Measurements from ENCODE around the gene TARDBP. TPM values are rescaled to one million over a fixed set of nuclear protein-coding genes. Genes with fewer than 3 reads are reported as not detected.
"Not testable (repeated sequence)": the region's sequence is repeated elsewhere in the genome, so short reads cannot be mapped to it uniquely, and the experiment has no call there.

The TARDBP gene
- total RNA-seq, 1 donor from 2014 or later, result 61.9 TPM

- DNase-seq (ENCODE audit: low read depth in 2 of 2), result no peak
Observed at GRCh38 chr1:11042065-11042464, 29.6 kb downstream of the TARDBP start.

DNA sequence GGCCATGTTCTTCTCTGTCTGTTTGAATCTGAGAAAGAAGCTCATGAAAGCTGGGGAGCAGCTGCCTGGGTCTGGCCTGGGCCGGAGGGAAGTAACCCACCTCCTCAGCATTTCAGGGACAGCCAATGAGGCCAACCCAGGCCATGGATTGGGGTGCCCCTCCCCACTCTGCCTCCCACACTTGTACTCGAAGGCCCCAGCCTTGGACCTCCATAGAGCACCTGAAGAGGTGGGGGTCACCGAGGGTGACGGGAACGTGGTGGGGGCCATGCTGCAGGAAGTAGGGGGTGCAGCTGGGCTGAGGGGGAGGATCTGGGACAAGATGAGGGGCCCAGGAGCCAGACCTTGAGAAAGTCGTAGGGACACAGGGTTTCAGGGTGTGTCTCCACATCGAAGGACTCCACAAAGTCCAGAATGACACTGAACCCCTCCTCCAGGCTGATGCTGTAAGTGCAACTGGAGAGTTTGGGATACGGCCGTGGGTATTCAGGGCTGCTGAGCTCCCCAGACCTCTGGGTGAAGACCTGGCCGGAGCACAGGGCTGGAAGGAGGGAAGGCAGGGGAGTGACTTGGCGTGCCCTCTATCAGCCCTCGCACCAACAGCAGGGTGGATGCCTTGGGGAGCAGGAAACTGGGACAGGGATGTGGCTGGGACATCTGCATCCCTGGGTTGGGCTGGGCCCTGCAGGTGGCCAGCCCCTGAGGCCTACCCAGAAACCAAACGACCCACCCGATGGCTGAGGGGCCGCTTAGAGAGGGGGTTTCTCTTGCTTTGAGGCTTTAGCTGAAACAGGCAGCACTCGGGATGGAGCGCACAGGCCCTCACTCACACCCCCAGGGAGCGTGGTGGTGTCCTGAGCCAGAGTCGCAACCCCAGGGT is 30.8 kb downstream of the TARDBP start:
- DNase-seq (ENCODE audit: low read depth in 2 of 2), result no peak

DNA sequence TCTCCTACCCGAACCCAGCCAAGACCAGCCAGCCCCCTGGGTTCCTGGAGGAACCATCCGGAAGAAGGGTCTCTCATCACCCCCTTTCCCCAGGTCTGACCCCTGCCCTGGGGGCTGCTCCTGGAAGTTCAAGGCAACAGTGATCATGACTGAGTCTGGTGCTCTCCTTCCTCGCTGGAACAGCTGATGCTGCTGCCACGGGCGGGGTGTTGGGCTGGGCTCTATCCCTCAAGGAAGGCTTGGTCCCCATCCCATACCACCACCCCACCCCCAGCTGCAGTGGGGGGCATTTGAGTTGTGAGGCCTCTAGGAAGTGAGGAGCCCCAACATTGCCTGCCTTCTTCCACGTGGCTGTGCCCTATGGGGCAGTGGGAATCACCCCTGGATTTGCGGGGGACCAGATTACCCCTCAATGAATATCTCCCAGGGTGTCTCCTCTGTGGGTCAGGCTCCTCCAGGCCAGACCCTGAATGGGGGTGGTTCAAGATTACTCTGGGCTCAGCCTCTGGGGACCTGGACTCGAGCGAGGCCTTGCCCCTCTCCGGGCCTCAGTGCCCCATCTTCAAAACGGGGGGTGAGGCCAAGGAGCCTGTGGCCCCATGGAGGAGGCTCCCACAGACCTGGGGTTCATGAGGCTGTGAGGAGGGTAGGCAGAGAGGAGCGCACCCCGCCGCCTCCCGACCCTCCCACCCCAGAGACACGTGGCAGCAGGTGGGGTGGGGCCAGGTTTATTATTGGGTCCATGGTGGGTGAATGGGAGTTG is 31.8 kb downstream of the TARDBP start:
- DNase-seq (ENCODE audit: low read depth in 2 of 2), result no peak

DNA sequence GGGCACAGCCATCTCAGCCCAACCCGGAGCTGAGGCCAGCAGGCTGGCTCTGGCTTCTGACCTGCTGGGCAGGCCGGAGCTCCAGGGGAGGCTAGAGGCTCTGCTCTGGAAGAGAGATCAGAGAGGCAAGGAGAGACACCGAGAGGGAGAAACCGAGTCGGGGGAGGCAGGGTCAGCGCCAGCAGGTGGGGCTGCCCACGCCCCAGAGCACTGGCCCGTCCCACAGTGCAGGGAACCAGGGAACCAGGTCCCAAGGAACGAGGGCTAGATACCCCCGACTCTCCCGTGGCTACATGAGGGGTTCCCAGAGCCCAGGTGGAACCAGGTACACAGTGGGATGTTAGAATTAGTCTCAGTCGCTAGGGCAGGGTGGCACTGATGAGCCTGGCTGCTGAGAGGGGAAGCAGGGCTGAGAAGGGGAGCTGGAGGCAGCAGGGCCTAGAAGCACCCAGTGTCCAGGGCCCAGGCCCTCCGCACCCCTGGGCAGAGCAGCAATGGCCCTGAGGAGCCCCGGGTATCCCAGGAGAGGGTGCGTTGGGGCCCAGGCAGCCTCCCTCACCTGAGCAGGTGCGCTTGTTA is 32.5 kb downstream of the TARDBP start:
- no peak for DNase-seq (ENCODE audit: low read depth in 2 of 2)

DNA sequence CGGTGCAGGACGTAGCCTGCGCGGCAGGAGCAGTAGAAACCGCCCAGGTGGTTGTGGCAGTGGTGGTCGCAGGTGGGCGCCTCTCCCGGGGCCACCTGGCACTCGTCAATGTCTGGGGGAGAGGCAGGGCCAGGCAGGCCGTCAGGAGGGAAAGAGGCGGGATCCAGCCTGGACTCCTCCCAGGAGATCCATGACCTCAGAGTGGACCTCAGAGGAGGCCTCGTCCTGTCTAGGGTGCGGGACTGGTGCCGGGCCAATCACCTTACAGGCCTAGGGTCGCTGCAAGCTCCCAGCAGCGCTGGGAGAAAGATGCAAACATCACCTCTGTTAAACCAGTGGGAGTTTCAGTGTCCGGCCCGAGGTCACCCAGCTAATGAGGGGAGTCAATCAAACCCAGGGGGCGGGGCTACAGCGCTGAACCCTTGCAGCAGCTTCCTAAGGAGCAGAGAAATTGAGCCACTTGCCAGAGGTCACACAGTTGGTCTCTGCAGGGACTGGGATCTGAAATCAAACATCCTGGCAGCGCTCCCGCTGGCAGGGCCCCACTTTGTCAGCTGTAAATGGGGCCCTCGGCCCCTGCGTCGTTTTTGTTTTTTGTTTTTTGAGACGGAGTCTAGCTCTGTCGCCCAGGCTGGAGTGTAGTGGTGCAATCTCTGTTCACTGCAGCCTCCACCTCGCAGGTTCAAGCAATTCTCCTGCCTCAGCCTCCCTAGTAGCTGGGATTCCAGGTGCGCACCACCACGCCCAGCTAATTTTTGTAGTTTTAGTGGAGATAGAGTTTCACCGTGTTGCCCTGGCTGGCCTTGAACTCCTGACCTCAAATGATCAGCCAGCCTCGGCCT is 33.2 kb downstream of the TARDBP start:
- no peak for DNase-seq (ENCODE audit: low read depth in 2 of 2)

GRCh38 chr1:11046270-11046566 is 33.8 kb downstream of the TARDBP start:
- DNase-seq (ENCODE audit: low read depth in 2 of 2), result no peak

GRCh38 chr1:11046625-11047365 is 34.3 kb downstream of the TARDBP start, which contains the start of gene MASP2:
Gene MASP2 (minus strand): TSS chr1:11047239. CDS start chr1:11047207, 32 bp downstream.
- no peak for DNase-seq (ENCODE audit: low read depth in 2 of 2)

- not testable (repeated sequence) for DNase-seq (ENCODE audit: low read depth in 2 of 2)
Observed at GRCh38 chr1:11051121-11051520, 38.7 kb downstream of the TARDBP start.

GRCh38 chr1:11051781-11052511 is 39.5 kb downstream of the TARDBP start:
- DNase-seq (ENCODE audit: low read depth in 2 of 2), result peak in 1 of 2 donors; percentile 37

DNA sequence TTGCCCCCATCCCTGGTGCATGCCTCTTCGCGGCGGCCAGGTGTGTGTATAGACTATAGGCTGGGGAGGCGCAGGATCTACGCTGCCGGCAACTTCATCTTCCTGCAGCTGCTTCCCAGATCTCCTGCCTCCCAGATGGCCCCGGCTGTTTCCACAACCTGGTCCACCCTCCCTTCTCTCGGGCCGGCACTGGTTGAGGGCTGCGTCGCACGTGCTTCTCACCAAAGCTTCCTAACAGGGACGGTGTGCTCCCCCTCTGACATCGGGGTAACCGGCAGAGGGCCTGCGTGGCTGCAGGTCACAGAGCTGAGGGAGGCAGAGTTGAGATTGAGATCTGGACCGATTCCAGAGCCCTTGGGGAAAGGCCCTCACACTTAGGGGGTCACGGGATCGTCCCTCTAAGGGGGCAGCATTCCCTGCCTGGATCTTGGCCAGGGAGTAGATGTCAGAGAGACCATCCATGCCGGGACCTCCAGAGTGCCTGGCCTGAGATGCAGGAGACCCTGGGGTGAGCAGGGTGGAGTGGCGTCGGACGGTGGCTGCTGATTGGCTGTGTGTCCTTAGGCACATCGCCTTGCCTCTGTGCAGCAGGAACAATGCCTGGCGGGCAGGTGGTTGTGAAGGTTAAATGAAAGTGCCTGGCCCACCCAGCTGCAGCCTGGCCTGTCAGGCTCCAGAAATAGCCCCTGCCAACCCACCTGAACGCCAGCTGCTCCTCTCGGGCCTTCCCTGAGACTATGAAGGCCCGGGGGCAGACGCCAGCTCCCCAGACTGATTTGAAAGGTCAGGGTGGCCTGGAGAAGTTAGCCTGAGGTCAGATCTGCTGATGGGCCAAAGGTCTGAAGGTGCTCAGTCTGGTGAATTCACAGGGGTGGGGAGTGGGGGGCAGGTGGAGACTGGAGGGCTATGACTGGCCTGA is 40.6 kb downstream of the TARDBP start:
- no peak for DNase-seq (ENCODE audit: low read depth in 2 of 2)

GRCh38 chr1:11053758-11054137 is 41.3 kb downstream of the TARDBP start:
- peak; percentile 23 to 31 for DNase-seq (ENCODE audit: low read depth in 2 of 2)

GRCh38 chr1:11054181-11054580 is 41.7 kb downstream of the TARDBP start:
- DNase-seq (ENCODE audit: low read depth in 2 of 2), result no peak

DNA sequence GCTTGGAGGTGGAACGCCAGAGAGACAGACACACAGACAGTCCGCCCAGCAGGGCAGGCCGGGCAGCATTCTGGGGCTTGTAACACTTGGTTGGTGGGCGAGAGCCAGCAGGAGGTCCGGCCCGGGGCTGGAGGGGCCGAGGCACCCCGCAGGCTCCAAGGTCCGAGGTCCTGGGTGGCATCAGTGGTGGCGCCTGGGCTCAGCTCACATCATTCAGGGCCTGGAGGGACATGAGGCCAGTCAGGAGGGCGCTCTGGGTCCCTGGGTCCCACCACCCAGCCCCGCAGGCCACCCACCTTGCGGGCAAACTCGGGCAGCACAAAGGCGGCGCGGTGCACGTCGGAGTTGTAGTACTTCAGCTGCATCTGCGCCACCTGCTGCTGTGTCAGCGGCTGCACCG is 42.2 kb downstream of the TARDBP start:
- no peak for DNase-seq (ENCODE audit: low read depth in 2 of 2)

DNA sequence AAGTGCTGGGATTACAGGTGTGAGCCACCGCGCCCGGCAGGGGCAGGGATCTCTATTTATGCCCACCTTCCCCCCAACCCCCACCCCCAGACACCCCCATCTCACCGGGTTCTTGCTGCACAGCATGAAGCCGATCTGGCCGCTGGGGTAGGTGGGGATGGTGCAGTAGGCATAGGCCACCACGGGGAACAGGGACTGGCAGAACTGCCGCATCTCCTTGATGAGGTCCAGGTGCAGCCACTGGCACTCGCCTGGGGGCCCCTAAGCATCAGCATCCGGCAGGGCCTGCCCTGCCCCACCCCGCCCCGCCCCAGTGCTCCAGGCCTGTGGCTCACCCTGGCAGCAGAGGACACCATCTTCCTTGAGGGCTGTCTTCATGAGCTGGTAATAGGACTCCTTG is 43.2 kb downstream of the TARDBP start:
- DNase-seq (ENCODE audit: low read depth in 2 of 2), result no peak

- DNase-seq (ENCODE audit: low read depth in 2 of 2), result no peak
Observed at GRCh38 chr1:11056504-11056903, 44.0 kb downstream of the TARDBP start.

- no peak for DNase-seq (ENCODE audit: low read depth in 2 of 2)
Observed at GRCh38 chr1:11057477-11057876, 45.0 kb downstream of the TARDBP start.

GRCh38 chr1:11058026-11058425 is 45.6 kb downstream of the TARDBP start:
- no peak for DNase-seq (ENCODE audit: low read depth in 2 of 2)

DNA sequence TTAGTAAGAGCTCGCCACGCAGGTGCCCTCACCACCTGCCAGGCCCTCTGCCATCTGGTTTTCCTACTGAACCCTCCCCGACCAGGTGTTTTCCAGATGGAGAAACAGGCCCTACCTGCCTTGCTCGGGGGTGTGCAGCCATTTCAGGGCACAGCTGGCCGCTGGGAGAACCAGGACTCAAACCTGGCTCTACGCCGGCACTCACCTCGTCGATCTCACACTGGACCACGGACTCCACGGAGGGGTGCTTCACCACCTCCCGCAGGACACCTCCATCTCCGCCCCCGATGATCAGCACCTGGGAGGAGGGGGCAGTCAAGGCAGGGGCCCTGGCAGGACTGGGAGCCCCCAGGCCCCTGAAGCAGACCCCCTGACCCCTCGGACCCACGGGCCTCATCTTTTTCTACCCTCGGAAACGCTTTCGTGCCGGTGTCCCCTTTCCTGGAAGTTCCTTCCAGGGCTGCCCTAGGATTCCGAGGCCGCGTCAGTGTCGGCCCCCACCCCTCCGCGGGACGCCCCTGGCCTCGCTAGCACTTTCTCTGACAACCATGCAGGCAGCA is 46.2 kb downstream of the TARDBP start:
- DNase-seq (ENCODE audit: low read depth in 2 of 2), result no peak

All from lung microvascular endothelial cell (primary cell).